Ovary (tissue), 3 donors: ENCODE results near the gene RPN1.

ENCODE experiments used
- POLR2A ChIP-seq: fragments of 450-650 bp; IDR thresholded peaks from one replicate; pipeline ENCODE4 v1.6.1; 2017; ENCODE audit warnings: antibody characterized with exemption, mild to moderate bottlenecking, moderate library complexity
- TF ChIP-seq, protein P1 (sequence below), 3 donors: fragments of 450-650 bp in 2 of 3; fragments of 200-600 bp in 1 of 3; IDR thresholded peaks; one replicate each; pipeline versions ENCODE4 v1.5.1 to v1.8.0; 2016 to 2022; ENCODE audit warnings: antibody characterized with exemption in 3 of 3, mild to moderate bottlenecking in 1 of 3
- donor health status: DM: no; HTN: no; CAD: no.

DNA sequence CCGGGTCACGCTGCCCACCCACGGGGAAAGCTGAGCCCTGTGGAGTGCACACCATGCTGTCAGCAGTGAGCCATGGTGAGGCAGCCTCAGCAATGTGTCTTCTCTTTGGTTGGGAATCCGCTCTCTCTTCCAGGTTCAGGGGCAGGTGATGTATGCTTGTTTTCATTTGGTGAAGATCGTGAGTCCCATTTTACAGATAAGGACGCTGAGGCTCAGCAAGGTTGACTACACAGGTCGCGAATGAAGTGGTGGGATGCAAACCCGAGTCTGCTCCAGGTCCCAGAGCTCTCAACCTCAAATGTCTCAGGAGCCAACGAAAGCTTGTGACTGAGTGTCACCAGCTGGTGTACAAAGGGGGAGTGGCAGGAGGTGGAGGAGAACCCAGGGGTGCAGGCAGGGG is 74.3 kb downstream of the RPN1 start:
- TF ChIP-seq, protein P1, sequence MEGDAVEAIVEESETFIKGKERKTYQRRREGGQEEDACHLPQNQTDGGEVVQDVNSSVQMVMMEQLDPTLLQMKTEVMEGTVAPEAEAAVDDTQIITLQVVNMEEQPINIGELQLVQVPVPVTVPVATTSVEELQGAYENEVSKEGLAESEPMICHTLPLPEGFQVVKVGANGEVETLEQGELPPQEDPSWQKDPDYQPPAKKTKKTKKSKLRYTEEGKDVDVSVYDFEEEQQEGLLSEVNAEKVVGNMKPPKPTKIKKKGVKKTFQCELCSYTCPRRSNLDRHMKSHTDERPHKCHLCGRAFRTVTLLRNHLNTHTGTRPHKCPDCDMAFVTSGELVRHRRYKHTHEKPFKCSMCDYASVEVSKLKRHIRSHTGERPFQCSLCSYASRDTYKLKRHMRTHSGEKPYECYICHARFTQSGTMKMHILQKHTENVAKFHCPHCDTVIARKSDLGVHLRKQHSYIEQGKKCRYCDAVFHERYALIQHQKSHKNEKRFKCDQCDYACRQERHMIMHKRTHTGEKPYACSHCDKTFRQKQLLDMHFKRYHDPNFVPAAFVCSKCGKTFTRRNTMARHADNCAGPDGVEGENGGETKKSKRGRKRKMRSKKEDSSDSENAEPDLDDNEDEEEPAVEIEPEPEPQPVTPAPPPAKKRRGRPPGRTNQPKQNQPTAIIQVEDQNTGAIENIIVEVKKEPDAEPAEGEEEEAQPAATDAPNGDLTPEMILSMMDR (IDR thresholded peaks at IDR 0.05), result no peak
- TF ChIP-seq POLR2A, result no peak
